ENCODE data around the gene PTS.

PTS gene

GRCh38 chr11:112206071-112206470 is 20.2 kb upstream of the PTS start:
- ATAC-seq = no peak
- TF ChIP-seq ZC3H10 (CRISPR knock-in tag; IDR thresholded peaks at IDR 0.05) = no peak
- TF ChIP-seq ZFP30 (CRISPR knock-in tag; IDR thresholded peaks at IDR 0.05) = no peak
- no peak for TF ChIP-seq TSHZ2 (CRISPR knock-in tag; IDR thresholded peaks at IDR 0.05)
- TF ChIP-seq CREB5 (CRISPR knock-in tag; IDR thresholded peaks at IDR 0.05; ENCODE audit: low read depth) = no peak
- TF ChIP-seq PATZ1 (CRISPR knock-in tag; IDR thresholded peaks at IDR 0.05; ENCODE audit: borderline replicate concordance) = no peak
- no peak for TF ChIP-seq ARNTL (CRISPR knock-in tag; IDR thresholded peaks at IDR 0.05; ENCODE audit: borderline replicate concordance, low read depth)

- ATAC-seq = no peak
- TF ChIP-seq ZFP3 (CRISPR knock-in tag; IDR thresholded peaks at IDR 0.05) (no peak), POU6F1 (CRISPR knock-in tag; IDR thresholded peaks at IDR 0.05; ENCODE audit: borderline replicate concordance, low read depth) (no peak), ZNF8 (CRISPR knock-in tag; IDR thresholded peaks at IDR 0.05) (no peak), GLIS3 (CRISPR knock-in tag; IDR thresholded peaks at IDR 0.05) (no peak), OSR1 (CRISPR knock-in tag; IDR thresholded peaks at IDR 0.05) (no peak), ZC3H10 (CRISPR knock-in tag; IDR thresholded peaks at IDR 0.05) (no peak), RARB (CRISPR knock-in tag; IDR thresholded peaks at IDR 0.05) (no peak), ISL1 (CRISPR knock-in tag; IDR thresholded peaks at IDR 0.05) (no peak), ESRRG (CRISPR knock-in tag; IDR thresholded peaks at IDR 0.05) (no peak), ZNF70 (CRISPR knock-in tag; IDR thresholded peaks at IDR 0.05) (no peak), ZFP30 (CRISPR knock-in tag; IDR thresholded peaks at IDR 0.05) (no peak), BACH2 (CRISPR knock-in tag; IDR thresholded peaks at IDR 0.05; ENCODE audit: borderline replicate concordance) (no peak)
Observed at GRCh38 chr11:112210890-112211289, 15.3 kb upstream of the PTS start.

GRCh38 chr11:112211536-112211935 is 14.7 kb upstream of the PTS start:
- TF ChIP-seq TOX (CRISPR knock-in tag; IDR thresholded peaks at IDR 0.05; ENCODE audit: borderline replicate concordance) (no peak), TSHZ2 (CRISPR knock-in tag; IDR thresholded peaks at IDR 0.05) (no peak), ZFP3 (CRISPR knock-in tag; IDR thresholded peaks at IDR 0.05) (no peak), ESRRG (CRISPR knock-in tag; IDR thresholded peaks at IDR 0.05) (no peak), POU6F1 (CRISPR knock-in tag; IDR thresholded peaks at IDR 0.05; ENCODE audit: borderline replicate concordance, low read depth) (no peak), ARNTL (CRISPR knock-in tag; IDR thresholded peaks at IDR 0.05; ENCODE audit: borderline replicate concordance, low read depth) (no peak), ZNF8 (CRISPR knock-in tag; IDR thresholded peaks at IDR 0.05) (no peak), CSRNP3 (CRISPR knock-in tag; IDR thresholded peaks at IDR 0.05) (no peak), CREB5 (CRISPR knock-in tag; IDR thresholded peaks at IDR 0.05; ENCODE audit: low read depth) (no peak), ZNF70 (CRISPR knock-in tag; IDR thresholded peaks at IDR 0.05) (no peak), BACH2 (CRISPR knock-in tag; IDR thresholded peaks at IDR 0.05; ENCODE audit: borderline replicate concordance) (no peak), GLIS3 (CRISPR knock-in tag; IDR thresholded peaks at IDR 0.05) (no peak), CSDC2 (CRISPR knock-in tag; IDR thresholded peaks at IDR 0.05) (no peak), PPARA (CRISPR knock-in tag; IDR thresholded peaks at IDR 0.05; ENCODE audit: borderline replicate concordance) (no peak), RARB (CRISPR knock-in tag; IDR thresholded peaks at IDR 0.05) (no peak), TCF4 (CRISPR knock-in tag; IDR thresholded peaks at IDR 0.05; ENCODE audit: borderline replicate concordance) (no peak), ZNF565 (CRISPR knock-in tag; conservative IDR thresholded peaks at IDR 0.05; ENCODE audit: low read depth) (no peak)
- no peak for ATAC-seq
